GM20431 (cell line): ENCODE data around the gene ZNF680.
"Not testable (repeated sequence)": the region's sequence is repeated elsewhere in the genome, so short reads cannot be mapped to it uniquely, and the experiment has no call there.

ENCODE experiments used
- in situ Hi-C: fragments of 300-500 bp; cut with MseI, MboI; formaldehyde crosslinking; loops from one replicate; pipeline ENCODE4 v1.15.0; 2020; ENCODE audit warnings: low sequenced_read_pairs; ENCODE audit not compliant: unreplicated experiment

ZNF680 gene

GRCh38 chr7:64562626-64563278 is at the start of gene ZNF680:
ZNF680 (minus strand) TSS chr7:64563071; CDS start chr7:64562954, 117 bp downstream.
- in situ Hi-C loops, result no loop called here

GRCh38 chr7:64612452-64612851 is 49.6 kb upstream of the ZNF680 start:
- in situ Hi-C loops, result no loop called here

GRCh38 chr7:64611717-64612116 is 48.8 kb upstream of the ZNF680 start:
- in situ Hi-C loops, result no loop called here

GRCh38 chr7:64610997-64611396 is 48.1 kb upstream of the ZNF680 start:
- in situ Hi-C loops, result no loop called here

- in situ Hi-C loops, result no loop called here
Measured at GRCh38 chr7:64608116-64608910, 45.4 kb upstream of the ZNF680 start.

GRCh38 chr7:64606385-64606784 is 43.5 kb upstream of the ZNF680 start:
- in situ Hi-C loops, result no loop called here

GRCh38 chr7:64603271-64603670 is 40.4 kb upstream of the ZNF680 start:
- in situ Hi-C loops, result no loop called here

GRCh38 chr7:64602518-64602917 is 39.6 kb upstream of the ZNF680 start:
- in situ Hi-C loops, result no loop called here

- in situ Hi-C loops, result no loop called here
Measured at GRCh38 chr7:64602086-64602485, 39.2 kb upstream of the ZNF680 start.

GRCh38 chr7:64599359-64599758 is 36.5 kb upstream of the ZNF680 start:
- in situ Hi-C loops, result no loop called here

GRCh38 chr7:64590971-64591370 is 28.1 kb upstream of the ZNF680 start:
- in situ Hi-C loops, result no loop called here

- in situ Hi-C loops, result no loop called here
Measured at GRCh38 chr7:64581926-64582894, 19.3 kb upstream of the ZNF680 start.

GRCh38 chr7:64581391-64581790 is 18.5 kb upstream of the ZNF680 start:
- in situ Hi-C loops, result no loop called here

GRCh38 chr7:64574540-64575099 is 11.7 kb upstream of the ZNF680 start:
- in situ Hi-C loops, result no loop called here

GRCh38 chr7:64570284-64570605 is 7.4 kb upstream of the ZNF680 start:
- in situ Hi-C loops, result not testable (repeated sequence)

GRCh38 chr7:64569372-64570283 is 6.8 kb upstream of the ZNF680 start:
- in situ Hi-C loops, result not testable (repeated sequence)

GRCh38 chr7:64562256-64562625 is 630 bp downstream of the ZNF680 start:
- in situ Hi-C loops, result no loop called here

- in situ Hi-C loops, result no loop called here
Measured at GRCh38 chr7:64559206-64559605, 3.7 kb downstream of the ZNF680 start.

GRCh38 chr7:64558781-64559180 is 4.1 kb downstream of the ZNF680 start:
- in situ Hi-C loops, result no loop called here
